ENCODE results near the gene RRAS.

- TF ChIP-seq YY1 (IDR thresholded peaks at IDR 0.05; ENCODE audit: low read depth) (no peak), EGR1 (IDR thresholded peaks at IDR 0.05) (no peak), ZBTB7A (IDR thresholded peaks at IDR 0.05; ENCODE audit: low read depth) (no peak), CREB1 (IDR thresholded peaks at IDR 0.05; ENCODE audit: low read depth) (no peak), REST (IDR thresholded peaks at IDR 0.05; ENCODE audit: low read depth) (no peak), EP300 (IDR thresholded peaks at IDR 0.05; ENCODE audit: borderline replicate concordance) (no peak), RAD21 (IDR thresholded peaks at IDR 0.05; ENCODE audit: low read depth) (no peak), TCF12 (IDR thresholded peaks at IDR 0.05; ENCODE audit: low read depth) (no peak), TAF1 (IDR thresholded peaks at IDR 0.05; ENCODE audit: low read depth) (no peak), CEBPB (IDR thresholded peaks at IDR 0.05) (no peak), NFIC (IDR thresholded peaks at IDR 0.05) (no peak), FOXM1 (IDR thresholded peaks at IDR 0.05; ENCODE audit: borderline replicate concordance, low read depth) (no peak), TEAD4 (IDR thresholded peaks at IDR 0.05) (no peak)
- TF ChIP-seq, protein P1, sequence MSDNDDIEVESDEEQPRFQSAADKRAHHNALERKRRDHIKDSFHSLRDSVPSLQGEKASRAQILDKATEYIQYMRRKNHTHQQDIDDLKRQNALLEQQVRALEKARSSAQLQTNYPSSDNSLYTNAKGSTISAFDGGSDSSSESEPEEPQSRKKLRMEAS (IDR thresholded peaks at IDR 0.05), result no peak
These were observed 46.7 kb upstream of the RRAS start for GRCh38 chr19:49686503-49687088.

Data from Ishikawa (cell line).